Gastrocnemius medialis (tissue), 4 donors: Measurements from ENCODE around the gene F2RL2. TPM values are rescaled to one million over a fixed set of nuclear protein-coding genes. Genes with fewer than 3 reads are reported as not detected.

Experiments
- ATAC-seq, 2 donors: fragments of 150-250 bp; one replicate each; pipeline ENCODE4 v1.9.1; 2016
- DNase-seq, 2 donors: peaks; one replicate each; pipeline ENCODE4 v3.0.0-alpha.2; 2019
- H3K27ac ChIP-seq, 4 donors: fragments of 200-600 bp; sonication (generic); 1 replicate in 1 of 4; 2 replicates in 3 of 4; pipeline ENCODE4 v1.5.1; 2016 to 2018; ENCODE audit warnings: mild to moderate bottlenecking in 2 of 4, moderate library complexity in 1 of 4
- H3K27me3 ChIP-seq, 3 donors: fragments of 200-600 bp; sonication (generic) in 2 of 3; 1 replicate in 1 of 3; 2 replicates in 2 of 3; pipeline versions ENCODE4 v1.5.1 to v1.6.0; 2016 to 2019; ENCODE audit warnings: mild to moderate bottlenecking in 1 of 3, moderate library complexity in 1 of 3
- H3K36me3 ChIP-seq, 2 donors: fragments of 200-600 bp; sonication (generic) in 1 of 2; one replicate each; pipeline ENCODE4 v1.5.1; 2017 to 2018
- H3K4me1 ChIP-seq, 2 donors: fragments of 200-600 bp; sonication (generic) in 1 of 2; one replicate each; pipeline ENCODE4 v1.5.1; 2016 to 2017; ENCODE audit warnings: mild to moderate bottlenecking in 2 of 2
- H3K4me3 ChIP-seq, 4 donors: fragments of 200-600 bp; sonication (generic) in 3 of 4; 1 replicate in 1 of 4; 2 replicates in 3 of 4; pipeline ENCODE4 v1.5.1; 2016 to 2019; ENCODE audit warnings: mild to moderate bottlenecking in 2 of 4
- H3K9me3 ChIP-seq, 3 donors: fragments of 200-600 bp; sonication (generic) in 2 of 3; 1 replicate in 1 of 3; 2 replicates in 2 of 3; pipeline ENCODE4 v1.5.1; 2016 to 2019
- POLR2A ChIP-seq, 2 donors: fragments of 450-650 bp; IDR thresholded peaks; one replicate each; pipeline ENCODE4 v1.6.1; 2017; ENCODE audit warnings: antibody characterized with exemption in 2 of 2, mild to moderate bottlenecking in 2 of 2, moderate library complexity in 2 of 2
- in situ Hi-C, 4 donors: fragments of 200-750 bp; cut with MboI; loops; one replicate each; pipeline versions ENCODE4 v1.15.0 to v1.8.0; 2017; ENCODE audit warnings: low sequenced_read_pairs in 4 of 4
- intact Hi-C: fragments of 100-400 bp; cut with DNase I; formaldehyde crosslinking; loops from one replicate; pipeline ENCODE4 v1.15.1; 2023; ENCODE audit warnings: low total_unique reads
- total RNA-seq, 4 donors: library from RNA; depleted of rRNA; stranded (reverse); fragments of >200 nt; gene quantifications; one replicate each; pipeline versions ENCODE4 v1.1.0 to v1.2.3, GENCODE V29; 2016
- TF ChIP-seq, protein P1 (sequence below), 5 experiments: fragments of 450-650 bp in 3 of 5; fragments of 200-600 bp in 2 of 5; sonication (generic) in 2 of 5; IDR thresholded peaks in 4 of 5; conservative IDR thresholded peaks in 1 of 5; 1 replicate in 4 of 5; 2 replicates in 1 of 5; pipeline ENCODE4 v1.5.1; 2016 to 2019; ENCODE audit warnings: antibody characterized with exemption in 5 of 5, mild to moderate bottlenecking in 3 of 5, moderate library complexity in 3 of 5

F2RL2 gene
- total RNA-seq, 4 donors from 2014 or later = not detected

GRCh38 chr5:76582230-76583162 is 40.7 kb downstream of the F2RL2 start:
- intact Hi-C loops = loop anchor here (5.0 kb wide), 1 partner anchor 180 kb away; the partner anchor contains the start of gene IQGAP2
- Histone ChIP-seq H3K4me3 (no peak overlapping the region), H3K27ac (no peak overlapping the region), H3K27me3 (no peaks in the 10 kb centered on the region), H3K36me3 (no peaks in the 10 kb centered on the region), H3K4me1 (no peaks in the 10 kb centered on the region), H3K9me3 (no peaks in the 10 kb centered on the region)
- no peak for TF ChIP-seq POLR2A (IDR thresholded peaks at IDR 0.05)
- TF ChIP-seq, protein P1, sequence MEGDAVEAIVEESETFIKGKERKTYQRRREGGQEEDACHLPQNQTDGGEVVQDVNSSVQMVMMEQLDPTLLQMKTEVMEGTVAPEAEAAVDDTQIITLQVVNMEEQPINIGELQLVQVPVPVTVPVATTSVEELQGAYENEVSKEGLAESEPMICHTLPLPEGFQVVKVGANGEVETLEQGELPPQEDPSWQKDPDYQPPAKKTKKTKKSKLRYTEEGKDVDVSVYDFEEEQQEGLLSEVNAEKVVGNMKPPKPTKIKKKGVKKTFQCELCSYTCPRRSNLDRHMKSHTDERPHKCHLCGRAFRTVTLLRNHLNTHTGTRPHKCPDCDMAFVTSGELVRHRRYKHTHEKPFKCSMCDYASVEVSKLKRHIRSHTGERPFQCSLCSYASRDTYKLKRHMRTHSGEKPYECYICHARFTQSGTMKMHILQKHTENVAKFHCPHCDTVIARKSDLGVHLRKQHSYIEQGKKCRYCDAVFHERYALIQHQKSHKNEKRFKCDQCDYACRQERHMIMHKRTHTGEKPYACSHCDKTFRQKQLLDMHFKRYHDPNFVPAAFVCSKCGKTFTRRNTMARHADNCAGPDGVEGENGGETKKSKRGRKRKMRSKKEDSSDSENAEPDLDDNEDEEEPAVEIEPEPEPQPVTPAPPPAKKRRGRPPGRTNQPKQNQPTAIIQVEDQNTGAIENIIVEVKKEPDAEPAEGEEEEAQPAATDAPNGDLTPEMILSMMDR (IDR thresholded peaks at IDR 0.05 in 4 of 5, conservative IDR thresholded peaks at IDR 0.05 in 1 of 5) = no peak
- ATAC-seq = no peak
- in situ Hi-C loops = no loop called here
- DNase-seq = no peak

- Histone ChIP-seq H3K36me3 (no peaks in the 10 kb centered on the region), H3K27ac (no peak overlapping the region), H3K4me3 (no peak overlapping the region), H3K27me3 (no peaks in the 10 kb centered on the region), H3K9me3 (no peaks in the 10 kb centered on the region), H3K4me1 (no peaks in the 10 kb centered on the region)
- ATAC-seq (no peak), DNase-seq (no peak)
- in situ Hi-C loops = no loop called here
- TF ChIP-seq POLR2A (IDR thresholded peaks at IDR 0.05) = no peak
- TF ChIP-seq, protein P1 (IDR thresholded peaks at IDR 0.05 in 4 of 5, conservative IDR thresholded peaks at IDR 0.05 in 1 of 5) = no peak
- intact Hi-C loops = loop anchor here (5.0 kb wide), 1 partner anchor 179 kb away; the partner anchor contains the start of gene IQGAP2
Observed at GRCh38 chr5:76580981-76581380, 42.2 kb downstream of the F2RL2 start.

- Histone ChIP-seq H3K4me3 (no peak overlapping the region), H3K9me3 (no peaks in the 10 kb centered on the region), H3K27me3 (no peaks in the 10 kb centered on the region), H3K4me1 (no peaks in the 10 kb centered on the region), H3K36me3 (no peaks in the 10 kb centered on the region), H3K27ac (no peak overlapping the region)
- TF ChIP-seq, protein P1 (IDR thresholded peaks at IDR 0.05 in 4 of 5, conservative IDR thresholded peaks at IDR 0.05 in 1 of 5) = no peak
- no peak for TF ChIP-seq POLR2A (IDR thresholded peaks at IDR 0.05)
- in situ Hi-C loops (no loop called here), intact Hi-C loops (no loop called here)
- ATAC-seq (no peak), DNase-seq (no peak)
Observed at GRCh38 chr5:76579166-76579937, 43.9 kb downstream of the F2RL2 start.

GRCh38 chr5:76576996-76577395 is 46.2 kb downstream of the F2RL2 start:
- H3K9me3 ChIP-seq = no peaks in the 10 kb centered on the region
- DNase-seq (no peak), ATAC-seq (no peak)
- H3K27me3 ChIP-seq = no peaks in the 10 kb centered on the region
- H3K27ac ChIP-seq = no peak overlapping the region
- intact Hi-C loops = no loop called here
- in situ Hi-C loops = no loop called here
- no peaks in the 10 kb centered on the region for H3K4me1 ChIP-seq
- TF ChIP-seq, protein P1 (IDR thresholded peaks at IDR 0.05 in 4 of 5, conservative IDR thresholded peaks at IDR 0.05 in 1 of 5) = no peak
- no peak for TF ChIP-seq POLR2A (IDR thresholded peaks at IDR 0.05)
- no peak overlapping the region for H3K4me3 ChIP-seq
- H3K36me3 ChIP-seq = no peaks in the 10 kb centered on the region
